Right lobe of liver (tissue), 6 donors: Measurements from ENCODE around the gene SUCLG1. TPM values are rescaled to one million over a fixed set of nuclear protein-coding genes. Genes with fewer than 3 reads are reported as not detected.

Experiments used
- ATAC-seq, 4 donors: fragments of 200-7000 bp; cut with Tn5 transposase; one replicate each; pipeline ENCODE4 v1.9.1; 2020; ENCODE audit warnings: mild to moderate bottlenecking in 4 of 4, moderate library complexity in 4 of 4
- DNase-seq, 3 donors: peaks; one replicate each; pipeline ENCODE4 v3.0.0-alpha.2; 2020
- H3K27ac ChIP-seq, 3 donors: fragments of 200-600 bp; one replicate each; pipeline ENCODE4 v1.8.0; 2022
- H3K27me3 ChIP-seq, 2 donors: fragments of 200-600 bp; one replicate each; pipeline ENCODE4 v1.8.0; 2022
- H3K36me3 ChIP-seq, 4 donors: fragments of 200-600 bp; sonication (generic) in 1 of 4; one replicate each; pipeline versions ENCODE4 v1.5.1 to v1.8.0; 2017 to 2022; ENCODE audit warnings: control low read depth in 1 of 4
- H3K4me1 ChIP-seq, 4 donors: fragments of 200-600 bp; sonication (generic) in 1 of 4; one replicate each; pipeline versions ENCODE4 v1.5.1 to v1.8.0; 2017 to 2022; ENCODE audit warnings: control low read depth in 1 of 4
- H3K4me3 ChIP-seq, 3 donors: fragments of 200-600 bp; one replicate each; pipeline ENCODE4 v1.8.0; 2022
- H3K9me3 ChIP-seq, 4 donors: fragments of 200-600 bp; sonication (generic) in 1 of 4; one replicate each; pipeline versions ENCODE4 v1.5.1 to v1.8.0; 2017 to 2022; ENCODE audit warnings: control low read depth in 1 of 4
- CTCF ChIP-seq, 4 donors: fragments of 200-600 bp in 3 of 4; fragments of 450-650 bp in 1 of 4; IDR thresholded peaks; one replicate each; pipeline versions ENCODE4 v1.5.1 to v1.8.0; 2016 to 2022; ENCODE audit warnings: antibody characterized with exemption in 4 of 4, mild to moderate bottlenecking in 2 of 4
- POLR2A ChIP-seq: fragments of 450-650 bp; IDR thresholded peaks from one replicate; pipeline ENCODE4 v1.6.1; 2017; ENCODE audit warnings: antibody characterized with exemption, mild to moderate bottlenecking
- WGBS: methylation state at CpG from one replicate; pipeline ENCODE4 v1.1.6; 2018; ENCODE audit warnings: low coverage, low lambda C conversion rate; ENCODE audit not compliant: insufficient coverage; ENCODE audit errors: missing lambda C conversion rate; 5-methylcytosine and 5-hydroxymethylcytosine counted together
- intact Hi-C, 2 donors: fragments of 100-400 bp; cut with DNase I; formaldehyde crosslinking; loops; one replicate each; pipeline versions ENCODE4 v1.11.2 to v1.14.1; 2022
- long read RNA-seq: library from polyadenylated mRNA; unstranded; transcript quantifications from one replicate; pipeline ENCODE4 v2.0.0, GENCODE V29; 2019
- total RNA-seq, 6 experiments: library from RNA; depleted of rRNA in 2 of 6; stranded (reverse); fragments of >200 nt in 2 of 6; fragmentation: NEBNext Ultra II Directional in 3 of 6; extraction: Animal tissue kit (Norgen Biotek cat#: 25700) in 3 of 6; gene quantifications; one replicate each; pipeline versions ENCODE4 v1.1.0 to v1.2.4, GENCODE V29; 2016 to 2023
- donor health status: DM: no; HTN: yes; CAD: no.
- donor health status: DM: no; HTN: no; CAD: no.
- donor health status: DM: no; HTN: no; CAD: no.
- donor health status: DM: no; HTN: yes; CAD: no.
- donor health status: DM: no; HTN: yes; CAD: no.

The SUCLG1 gene
- total RNA-seq: 10 to 100 TPM; 73.4 to 86.7 (median 82.8) TPM
- long read RNA-seq, transcript SUCLG1-201 (9 exons, 1,475 nt): major isoform, 42 of 50 reads
- long read RNA-seq, partial matches to known transcripts: 7 of 50 reads
- long read RNA-seq, other reads (novel, unspliced or antisense): 1 of 50 reads

- ATAC-seq: peak; percentile 90 to 98 (median 96)
- Histone ChIP-seq H3K4me3 (peak within 1 kb of the TSS; percentile 94 to 98 (median 94)), H3K27ac (peak within 1 kb of the TSS; percentile 90 to 96 (median 94)), H3K9me3 (no peaks in the 10 kb centered on the region), H3K36me3 (no peaks in the 10 kb centered on the region), H3K27me3 (no peaks in the 10 kb centered on the region), H3K4me1 (peaks cover 0 to 48% (median 15%) of the 10 kb centered on the region in 4 donors)
- DNase-seq: peak; percentile 89 to 93 (median 92)
- TF ChIP-seq CTCF (IDR thresholded peaks at IDR 0.05): peak in 1 of 4 donors; percentile 6
- TF ChIP-seq POLR2A: peak; percentile 85
- intact Hi-C loops: no loop called here
- WGBS: 0% methylated on average over 32 of the region's 57 CpGs
Observed at GRCh38 chr2:84459018-84459943, at the start of gene SUCLG1. Gene SUCLG1, minus strand, starts transcription at chr2:84459280. Its CDS starts 11 bp downstream, at chr2:84459269.

- TF ChIP-seq CTCF (IDR thresholded peaks at IDR 0.05) (no peak), POLR2A (no peak)
- DNase-seq: no peak
- H3K36me3 ChIP-seq: no peaks in the 10 kb centered on the region
- H3K9me3 ChIP-seq: no peaks in the 10 kb centered on the region
- H3K27me3 ChIP-seq: no peaks in the 10 kb centered on the region
- intact Hi-C loops: loop anchor here (10.0 kb wide), 2 partner anchors 377 to 387 kb away; partner anchors contain the start of gene TRABD2A (in 1 of the 2)
- no peak for ATAC-seq
- H3K4me3 ChIP-seq: no peak overlapping the region
- no peaks in the 10 kb centered on the region for H3K4me1 ChIP-seq
- no peak overlapping the region for H3K27ac ChIP-seq
Observed at GRCh38 chr2:84498150-84498799, 39.2 kb upstream of the SUCLG1 start.

- Histone ChIP-seq H3K27me3 (no peaks in the 10 kb centered on the region), H3K4me3 (no peak overlapping the region), H3K36me3 (no peaks in the 10 kb centered on the region), H3K27ac (no peak overlapping the region), H3K9me3 (no peaks in the 10 kb centered on the region), H3K4me1 (no peaks in the 10 kb centered on the region)
- DNase-seq (no peak), ATAC-seq (peak in 1 of 4 donors; percentile 66)
- TF ChIP-seq POLR2A: no peak
- no peak for TF ChIP-seq CTCF (IDR thresholded peaks at IDR 0.05)
- 72% methylated on average over 3 of the region's 3 CpGs for WGBS
- intact Hi-C loops: loop anchor here (10.0 kb wide), 2 partner anchors 378 to 388 kb away; partner anchors contain the start of gene TRABD2A (in 1 of the 2)
Observed at GRCh38 chr2:84497285-84497684, 38.2 kb upstream of the SUCLG1 start.

- Histone ChIP-seq H3K9me3 (no peaks in the 10 kb centered on the region), H3K27ac (no peak overlapping the region), H3K27me3 (no peaks in the 10 kb centered on the region), H3K4me3 (no peak overlapping the region), H3K4me1 (no peaks in the 10 kb centered on the region), H3K36me3 (no peaks in the 10 kb centered on the region)
- no peak for DNase-seq
- TF ChIP-seq CTCF (IDR thresholded peaks at IDR 0.05) (no peak), POLR2A (no peak)
- no peak for ATAC-seq
- intact Hi-C loops: loop anchor here (10.0 kb wide), 2 partner anchors 378 to 388 kb away; partner anchors contain the start of gene TRABD2A (in 1 of the 2)
Observed at GRCh38 chr2:84496386-84496785, 37.3 kb upstream of the SUCLG1 start.
